ENCODE results near the gene CDC6.

Gene CDC6

GRCh38 chr17:40341808-40342503, 54.3 kb downstream of the CDC6 start:
- DNase-seq = no peak

DNA sequence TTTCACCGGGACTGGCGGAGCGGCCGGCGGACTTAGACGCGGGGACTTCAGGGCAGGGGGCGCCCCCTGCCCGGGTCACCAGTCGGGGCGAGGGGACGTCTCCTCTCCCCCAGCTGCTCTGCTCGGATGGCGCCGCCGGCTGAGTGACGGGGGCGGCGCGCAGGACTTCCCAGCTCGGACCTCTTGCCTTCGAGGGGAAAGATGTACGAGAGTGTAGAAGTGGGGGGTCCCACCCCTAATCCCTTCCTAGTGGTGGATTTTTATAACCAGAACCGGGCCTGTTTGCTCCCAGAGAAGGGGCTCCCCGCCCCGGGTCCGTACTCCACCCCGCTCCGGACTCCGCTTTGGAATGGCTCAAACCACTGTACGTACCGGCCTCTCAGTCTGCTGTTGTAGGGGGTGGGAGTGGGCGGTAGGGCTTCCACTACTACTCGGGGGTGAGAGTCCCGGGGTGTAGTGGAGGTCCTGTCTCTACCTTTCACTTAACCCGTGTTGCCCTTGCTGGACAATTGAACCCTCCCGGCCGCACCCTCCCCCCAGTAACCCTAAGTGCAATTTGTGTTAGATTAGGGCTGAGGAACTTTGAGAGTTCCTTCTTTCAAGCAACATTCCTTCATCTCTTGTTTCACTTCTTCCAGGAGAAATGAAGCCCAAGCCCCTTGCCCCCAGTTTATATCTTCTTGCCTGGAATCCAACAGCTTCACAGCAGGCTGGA, 55.0 kb downstream of the CDC6 start:
- no peak for DNase-seq

DNA sequence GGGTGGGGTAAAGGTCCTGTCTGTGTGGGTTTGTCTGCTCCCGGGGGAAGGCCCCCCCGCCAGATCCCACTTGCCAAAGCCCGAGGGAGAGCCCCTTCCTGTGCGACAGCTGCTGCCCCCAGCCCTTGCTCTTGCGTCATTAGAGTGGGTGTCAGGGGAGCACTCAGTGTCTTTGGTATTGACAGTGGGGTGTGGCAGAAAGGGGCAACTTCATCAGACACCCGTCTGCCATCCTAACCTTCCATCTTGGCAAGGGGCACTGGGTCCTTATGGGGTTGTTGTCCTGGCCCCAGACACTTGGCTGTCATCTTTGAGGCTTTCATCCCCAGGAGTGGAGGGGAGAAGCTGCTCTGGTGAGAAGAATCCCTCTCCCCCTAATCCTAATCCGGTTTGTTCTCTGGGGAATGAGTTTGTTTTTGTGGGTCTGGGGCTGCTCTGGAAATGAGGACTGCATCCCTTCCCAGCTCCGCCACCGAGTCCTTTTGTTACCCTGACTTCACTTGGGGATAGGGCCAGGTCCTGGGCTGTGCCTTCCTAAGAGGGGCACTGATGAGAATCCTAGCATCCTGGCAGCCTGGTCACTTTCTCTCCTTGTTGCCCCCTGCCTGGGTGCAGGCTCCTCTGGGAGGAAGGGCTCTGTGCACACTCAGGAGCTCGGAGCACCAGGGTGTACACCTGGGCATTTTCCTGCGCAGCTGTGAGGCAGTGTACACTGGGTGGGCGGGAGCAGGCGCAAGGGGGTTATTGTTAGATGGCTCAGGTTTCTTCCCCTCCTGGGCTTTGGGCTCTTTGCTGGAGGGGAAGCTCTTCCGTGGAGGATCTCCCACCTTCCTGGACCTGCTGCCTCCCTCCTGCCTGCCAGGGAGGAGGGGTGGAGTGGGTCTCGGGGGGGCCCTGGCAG, 55.8 kb downstream of the CDC6 start:
- no peak for DNase-seq

DNA sequence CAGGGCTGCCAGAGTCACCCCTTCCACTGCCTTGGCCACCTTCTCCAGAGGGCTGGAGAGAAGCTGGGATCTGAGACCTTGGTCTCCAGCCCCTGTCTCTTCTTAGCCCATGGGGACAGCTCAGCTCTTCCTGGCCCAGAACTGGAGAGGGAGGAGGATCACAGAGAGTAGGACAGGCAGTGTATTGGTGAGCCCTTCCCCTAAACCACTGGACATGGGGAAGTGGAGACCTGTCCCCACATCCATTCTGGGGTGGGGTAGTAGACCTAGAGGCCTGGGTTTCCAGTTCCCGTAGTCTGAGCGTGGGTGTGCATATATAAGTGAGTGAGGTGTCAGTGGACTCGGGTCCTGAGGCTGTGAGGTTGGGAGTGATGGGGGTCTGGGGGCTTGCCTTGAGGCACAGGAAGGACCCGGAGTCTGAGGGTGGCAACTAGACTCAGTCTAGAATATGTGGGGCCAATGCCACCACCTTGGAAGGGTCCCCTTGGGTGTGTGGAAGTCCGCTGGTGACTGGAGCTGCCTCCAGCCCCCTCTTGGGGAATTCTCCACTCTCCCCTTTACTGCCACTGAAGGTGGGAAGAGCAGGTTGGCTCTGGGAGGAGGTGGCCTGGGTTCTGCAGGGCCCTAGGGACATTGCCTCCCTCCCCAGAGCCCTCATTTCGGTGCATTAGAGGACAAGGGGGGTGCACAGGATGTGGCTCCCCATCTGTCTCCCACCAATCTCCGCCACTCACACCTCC, 56.9 kb downstream of the CDC6 start:
- DNase-seq = no peak

- DNase-seq = no peak
Measured at GRCh38 chr17:40345161-40345993, 57.7 kb downstream of the CDC6 start.

DNA sequence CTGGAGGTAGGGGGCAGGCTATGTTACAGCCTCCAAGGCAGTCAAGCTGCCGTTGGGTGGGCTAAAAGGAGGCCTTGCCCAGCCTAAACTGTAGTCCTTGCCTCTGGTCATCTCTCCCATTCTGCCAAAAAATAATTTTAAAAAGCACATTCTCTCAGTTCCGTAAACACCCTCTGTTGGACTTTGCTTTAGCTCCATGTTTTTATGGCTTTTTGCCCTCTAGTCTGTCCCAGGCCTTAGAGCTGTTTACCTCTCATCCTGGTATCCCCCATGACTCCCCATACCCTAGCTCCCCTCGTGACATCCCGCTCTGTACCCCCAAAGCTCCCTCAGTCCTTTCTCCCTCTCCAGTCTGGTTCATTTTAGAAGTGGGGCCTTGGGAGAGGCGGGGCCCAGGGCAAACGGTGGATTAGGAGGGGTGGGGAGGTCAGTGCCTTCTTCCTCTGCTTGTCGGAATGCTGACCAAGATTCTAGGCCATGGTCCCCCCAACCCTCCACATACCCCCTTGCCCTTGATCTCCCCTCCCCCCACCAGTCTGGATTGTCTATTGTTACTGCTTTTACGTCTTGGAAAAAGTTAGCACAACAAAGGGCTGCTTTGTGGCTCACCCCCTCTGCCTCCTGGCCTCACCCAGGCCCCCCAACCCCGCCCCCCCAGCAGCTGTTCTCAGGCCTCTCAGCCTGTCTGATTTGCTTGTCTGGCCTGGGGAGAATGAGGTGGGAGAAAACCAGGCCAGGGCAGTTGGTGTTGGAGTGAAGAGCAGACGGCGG, 58.5 kb downstream of the CDC6 start:
- DNase-seq = no peak

GRCh38 chr17:40346765-40347158, 59.1 kb downstream of the CDC6 start:
- no peak for DNase-seq

- no peak for DNase-seq
Measured at GRCh38 chr17:40347319-40348135, 59.8 kb downstream of the CDC6 start.

DNA sequence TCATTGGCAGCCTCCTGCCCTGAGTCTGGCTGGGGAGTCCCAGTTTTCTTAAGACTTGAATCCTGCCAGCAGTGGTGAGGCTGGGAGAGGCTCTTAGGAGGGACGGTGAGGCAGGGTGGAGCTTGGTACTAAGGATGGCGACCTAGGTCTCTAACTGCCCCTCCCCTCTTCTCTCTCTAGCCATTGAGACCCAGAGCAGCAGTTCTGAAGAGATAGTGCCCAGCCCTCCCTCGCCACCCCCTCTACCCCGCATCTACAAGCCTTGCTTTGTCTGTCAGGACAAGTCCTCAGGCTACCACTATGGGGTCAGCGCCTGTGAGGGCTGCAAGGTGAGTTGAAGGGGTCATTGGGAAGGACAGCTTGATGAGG, 60.4 kb downstream of the CDC6 start:
- DNase-seq = no peak

DNA sequence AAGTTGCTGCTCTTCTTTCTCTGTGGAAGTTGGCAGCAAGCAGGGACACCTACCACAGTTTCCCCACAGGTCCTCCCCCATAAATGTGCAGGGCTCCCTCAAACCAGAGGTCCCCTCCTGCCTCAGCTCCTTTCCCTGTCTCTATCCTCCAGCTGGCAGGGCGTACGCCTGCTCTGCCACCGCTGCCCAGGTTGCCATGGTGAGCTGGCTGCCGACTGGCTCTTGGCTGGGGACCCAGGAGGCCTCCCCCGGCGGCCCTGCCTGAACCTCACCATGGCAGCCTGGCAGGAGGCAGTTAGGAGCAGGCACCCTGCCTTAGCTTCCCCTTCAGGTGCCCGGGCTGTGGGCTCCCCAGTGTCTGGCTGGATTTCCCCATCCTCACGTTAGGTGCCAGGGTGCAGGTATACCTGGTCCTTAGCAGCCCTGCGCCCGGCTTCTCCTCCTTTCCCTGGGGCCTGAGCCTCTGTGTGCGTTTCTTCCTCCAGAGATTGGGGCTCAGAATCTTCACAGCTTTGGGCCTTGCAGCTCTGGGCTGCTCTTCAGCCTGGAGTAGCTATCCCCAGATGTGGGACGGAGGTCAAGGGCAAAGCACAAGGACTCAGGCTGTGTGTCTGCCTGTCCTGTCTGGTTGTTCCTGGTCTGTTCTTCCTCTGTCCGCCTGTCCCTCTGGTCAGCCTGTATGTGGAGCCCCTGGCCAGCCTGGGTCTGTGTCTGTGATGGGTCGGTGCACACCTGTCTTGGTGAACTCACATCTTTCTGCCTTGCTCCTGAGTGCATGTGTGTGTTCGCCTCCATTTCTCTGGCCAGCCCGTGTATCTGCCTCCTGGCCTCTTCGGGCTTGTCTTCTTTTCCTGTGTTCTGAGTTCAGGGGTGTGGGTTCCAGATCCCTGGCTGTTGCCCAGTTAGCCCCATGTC, 61.1 kb downstream of the CDC6 start:
- no peak for DNase-seq

- no peak for DNase-seq
Measured at GRCh38 chr17:40349477-40349894, 61.8 kb downstream of the CDC6 start.

DNA sequence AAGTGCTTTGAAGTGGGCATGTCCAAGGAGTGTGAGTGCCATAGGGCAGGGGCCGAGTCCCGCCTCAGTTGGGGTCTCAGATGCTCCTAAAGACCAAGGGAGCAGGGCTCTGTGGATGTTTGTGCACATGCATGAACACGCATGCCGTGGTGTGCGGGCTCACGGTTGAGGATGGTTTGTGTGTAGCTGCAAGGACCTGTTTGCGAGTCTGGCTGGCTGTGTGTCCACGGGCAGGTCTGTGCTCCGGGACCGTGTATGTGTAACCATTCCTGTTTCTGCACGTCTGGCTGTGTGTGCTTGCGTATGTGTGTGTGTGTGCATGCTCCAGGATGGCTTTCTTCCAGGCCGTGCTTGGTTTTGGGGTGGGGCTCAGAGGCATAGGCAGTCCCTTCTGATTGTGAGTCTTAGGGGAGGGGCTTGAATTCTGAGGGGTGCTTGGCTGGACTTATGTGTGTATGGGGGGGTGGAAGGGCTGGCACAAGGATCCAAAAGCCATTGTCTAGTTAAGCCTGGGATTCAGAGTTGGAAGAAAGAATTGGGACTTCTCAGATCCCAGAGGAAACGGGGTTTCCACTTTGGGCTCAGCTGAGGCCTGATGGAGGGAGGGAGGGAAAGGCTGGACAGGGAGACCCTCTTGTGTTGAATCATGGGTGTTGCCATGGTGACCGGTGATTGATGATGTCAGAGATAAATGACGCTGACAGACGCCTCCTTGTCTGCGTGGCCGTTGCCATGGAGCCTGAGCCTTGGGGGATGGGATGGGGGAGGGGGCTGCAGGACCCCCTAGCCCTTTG, 62.4 kb downstream of the CDC6 start:
- DNase-seq = no peak

- DNase-seq = no peak
Measured at GRCh38 chr17:40350689-40351358, 63.1 kb downstream of the CDC6 start.

GRCh38 chr17:40351359-40352236, 63.9 kb downstream of the CDC6 start:
- no peak for DNase-seq

GRCh38 chr17:40352237-40352778, 64.6 kb downstream of the CDC6 start:
- DNase-seq = no peak

DNA sequence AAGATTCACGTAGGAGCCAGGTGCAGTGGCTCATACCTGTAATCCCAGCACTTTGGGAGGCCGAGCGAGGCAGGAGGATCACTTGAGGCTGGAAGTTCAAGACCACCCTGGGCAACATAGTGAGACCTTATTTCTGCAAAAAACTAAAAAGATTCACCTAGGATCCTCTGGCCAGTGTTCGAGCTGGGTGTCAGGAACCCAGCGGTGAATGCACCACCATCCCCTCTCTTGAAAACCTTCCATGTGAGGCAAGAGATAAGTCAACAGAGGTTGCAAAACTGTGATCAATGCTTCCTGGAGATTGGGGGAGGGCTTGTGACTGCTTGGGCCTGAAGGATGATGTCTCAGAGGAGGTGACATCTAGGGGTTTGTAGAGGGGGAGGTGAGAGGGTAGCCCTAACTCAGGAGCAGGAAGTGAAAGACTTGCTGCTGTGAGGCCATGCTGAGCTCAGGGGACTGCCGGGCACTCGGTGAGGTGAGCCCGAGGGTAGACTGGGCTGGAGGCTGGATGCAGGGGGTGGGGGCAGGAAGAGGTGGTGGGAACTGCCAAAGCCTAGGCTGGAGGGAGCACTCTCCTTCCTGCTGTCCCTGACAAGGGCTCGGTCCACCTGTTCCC, 65.2 kb downstream of the CDC6 start:
- no peak for DNase-seq
